ENCODE measurements around the gene DSCAM.

GRCh38 chr21:40080385-40080784, 766.6 kb downstream of the DSCAM start:
- no peak for TF ChIP-seq EZH2 (IDR thresholded peaks at IDR 0.05; ENCODE audit: borderline replicate concordance, low read depth, low read length, severe bottlenecking)
- no peak for TF ChIP-seq CTCF (IDR thresholded peaks at IDR 0.05; ENCODE audit: extremely low read depth in 1 of 2, insufficient read depth in 1 of 2, low read depth in 1 of 2, low read length in 2 of 2)
- TF ChIP-seq POLR2A (IDR thresholded peaks at IDR 0.05; ENCODE audit: low read depth, low read length): no peak
- TF ChIP-seq MYC (IDR thresholded peaks at IDR 0.05; ENCODE audit: low read depth, low read length): no peak
